Activated naive CD8-positive, alpha-beta T cell treated with anti-CD3 and anti-CD28 coated beads for 36 hours (primary cell): ENCODE measurements around the gene OTUB1. TPM values are rescaled to one million over a fixed set of nuclear protein-coding genes. Genes with fewer than 3 reads are reported as not detected.
A peak's percentile ranks its signal among the peaks of the same experiment; 100 is the strongest.
"Not testable (repeated sequence)": the region's sequence is repeated elsewhere in the genome, so short reads cannot be mapped to it uniquely, and the experiment has no call there.

Experiments
- DNase-seq: peaks from one replicate; pipeline ENCODE4 v3.0.0; 2021
- H3K27ac Mint-ChIP-seq: one replicate; pipeline ENCODE4 v1.8.0; 2022; ENCODE audit warnings: mild to moderate bottlenecking, moderate library complexity, mixed read lengths
- H3K27me3 Mint-ChIP-seq: one replicate; pipeline ENCODE4 v1.8.0; 2022; ENCODE audit warnings: mild to moderate bottlenecking, mixed read lengths
- H3K36me3 Mint-ChIP-seq: one replicate; pipeline ENCODE4 v1.8.0; 2021; ENCODE audit warnings: mild to moderate bottlenecking, mixed read lengths
- H3K4me1 Mint-ChIP-seq: one replicate; pipeline ENCODE4 v1.8.0; 2021; ENCODE audit warnings: mixed read lengths
- H3K4me3 Mint-ChIP-seq: one replicate; pipeline ENCODE4 v1.8.0; 2022; ENCODE audit warnings: mild to moderate bottlenecking, moderate library complexity, mixed read lengths
- H3K9me3 Mint-ChIP-seq: one replicate; pipeline ENCODE4 v1.8.0; 2022; ENCODE audit warnings: mixed read lengths
- total RNA-seq, 2 experiments: library from RNA; stranded (reverse); gene quantifications; one replicate each; pipeline ENCODE4 v1.2.3, GENCODE V29; 2021

OTUB1 gene
- total RNA-seq, 2 experiments from 2014 or later: 70.5 to 72.0 TPM

- Mint-ChIP-seq H3K9me3 (no peaks in the 10 kb centered on the region), H3K4me3 (no peak overlapping the region), H3K4me1 (peaks cover 5% of the 10 kb centered on the region), H3K27ac (no peak overlapping the region), H3K27me3 (peaks cover 48% of the 10 kb centered on the region), H3K36me3 (no peaks in the 10 kb centered on the region)
- DNase-seq: peak; percentile 22
Measured at GRCh38 chr11:64036087-64037026, 50.1 kb downstream of the OTUB1 start.

- no peak overlapping the region for H3K27ac Mint-ChIP-seq
- no peak for DNase-seq
- no peaks in the 10 kb centered on the region for H3K9me3 Mint-ChIP-seq
- no peaks in the 10 kb centered on the region for H3K36me3 Mint-ChIP-seq
- H3K4me1 Mint-ChIP-seq: peaks cover 5% of the 10 kb centered on the region
- H3K4me3 Mint-ChIP-seq: no peak overlapping the region
- H3K27me3 Mint-ChIP-seq: peaks cover 48% of the 10 kb centered on the region
Measured at GRCh38 chr11:64037027-64037634, 50.9 kb downstream of the OTUB1 start.

- H3K4me1 Mint-ChIP-seq: peaks cover 5% of the 10 kb centered on the region
- H3K36me3 Mint-ChIP-seq: no peaks in the 10 kb centered on the region
- no peak for DNase-seq
- H3K27me3 Mint-ChIP-seq: peaks cover 40% of the 10 kb centered on the region
- no peak overlapping the region for H3K4me3 Mint-ChIP-seq
- H3K9me3 Mint-ChIP-seq: no peaks in the 10 kb centered on the region
- no peak overlapping the region for H3K27ac Mint-ChIP-seq
Measured at GRCh38 chr11:64038500-64038899, 52.3 kb downstream of the OTUB1 start.

GRCh38 chr11:64039012-64039665 is 52.9 kb downstream of the OTUB1 start:
- Mint-ChIP-seq H3K9me3 (no peaks in the 10 kb centered on the region), H3K27me3 (peaks cover 37% of the 10 kb centered on the region), H3K4me3 (no peak overlapping the region), H3K36me3 (no peaks in the 10 kb centered on the region), H3K4me1 (peaks cover 5% of the 10 kb centered on the region), H3K27ac (no peak overlapping the region)
- DNase-seq: no peak

- Mint-ChIP-seq H3K9me3 (no peaks in the 10 kb centered on the region), H3K27ac (no peak overlapping the region), H3K4me1 (no peaks in the 10 kb centered on the region), H3K4me3 (no peak overlapping the region), H3K27me3 (peaks cover 25% of the 10 kb centered on the region), H3K36me3 (no peaks in the 10 kb centered on the region)
- DNase-seq: no peak
Measured at GRCh38 chr11:64040684-64041322, 54.6 kb downstream of the OTUB1 start.

DNA sequence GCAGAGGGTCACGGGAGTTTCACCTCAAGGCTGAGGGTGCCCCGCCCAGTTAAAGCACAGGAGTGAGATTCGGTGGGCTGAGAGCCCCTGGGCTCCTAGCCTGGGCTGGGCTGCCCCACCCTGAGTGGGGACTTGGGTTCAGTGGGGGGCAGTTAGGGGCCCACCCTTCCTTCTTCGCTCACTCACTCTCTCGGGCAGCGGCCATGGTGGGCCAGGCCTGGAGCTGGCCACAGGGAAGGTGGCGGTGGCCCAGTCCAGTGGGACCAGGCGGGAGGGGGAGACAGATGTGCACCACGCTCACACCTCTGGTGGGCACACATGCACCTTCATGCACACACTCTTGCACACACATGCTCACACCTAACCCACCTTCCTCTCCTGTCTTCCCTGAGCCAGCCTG is 55.6 kb downstream of the OTUB1 start:
- no peak for DNase-seq
- Mint-ChIP-seq H3K9me3 (no peaks in the 10 kb centered on the region), H3K4me3 (no peak overlapping the region), H3K36me3 (no peaks in the 10 kb centered on the region), H3K4me1 (no peaks in the 10 kb centered on the region), H3K27ac (no peak overlapping the region), H3K27me3 (peaks cover 23% of the 10 kb centered on the region)

- no peak for DNase-seq
- H3K4me1 Mint-ChIP-seq: no peaks in the 10 kb centered on the region
- H3K27ac Mint-ChIP-seq: no peak overlapping the region
- H3K36me3 Mint-ChIP-seq: no peaks in the 10 kb centered on the region
- no peaks in the 10 kb centered on the region for H3K9me3 Mint-ChIP-seq
- H3K4me3 Mint-ChIP-seq: no peak overlapping the region
- H3K27me3 Mint-ChIP-seq: peaks cover 20% of the 10 kb centered on the region
Measured at GRCh38 chr11:64042301-64042700, 56.1 kb downstream of the OTUB1 start.

DNA sequence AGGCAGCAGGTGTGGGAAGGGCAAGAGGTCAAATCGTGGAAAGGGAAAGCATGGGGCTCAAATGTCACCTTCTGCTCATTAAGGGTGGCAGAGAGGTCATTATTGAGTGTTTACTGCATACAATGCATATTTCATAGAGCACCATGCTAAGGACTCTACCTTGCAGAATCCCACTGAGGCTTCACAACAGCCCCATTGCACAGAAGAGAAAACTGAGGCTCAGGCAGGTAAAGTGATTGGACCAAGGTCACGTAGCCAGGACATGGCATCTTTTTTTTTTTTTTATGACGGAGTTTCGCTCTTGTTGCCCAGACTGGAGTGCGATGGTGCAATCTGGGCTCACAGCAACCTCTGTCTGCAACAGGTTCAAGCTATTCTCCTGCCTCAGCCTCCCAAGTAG is 57.3 kb downstream of the OTUB1 start:
- peaks cover 12% of the 10 kb centered on the region for H3K27me3 Mint-ChIP-seq
- no peaks in the 10 kb centered on the region for H3K4me1 Mint-ChIP-seq
- DNase-seq: no peak
- no peaks in the 10 kb centered on the region for H3K36me3 Mint-ChIP-seq
- H3K4me3 Mint-ChIP-seq: no peak overlapping the region
- H3K9me3 Mint-ChIP-seq: no peaks in the 10 kb centered on the region
- no peak overlapping the region for H3K27ac Mint-ChIP-seq

DNA sequence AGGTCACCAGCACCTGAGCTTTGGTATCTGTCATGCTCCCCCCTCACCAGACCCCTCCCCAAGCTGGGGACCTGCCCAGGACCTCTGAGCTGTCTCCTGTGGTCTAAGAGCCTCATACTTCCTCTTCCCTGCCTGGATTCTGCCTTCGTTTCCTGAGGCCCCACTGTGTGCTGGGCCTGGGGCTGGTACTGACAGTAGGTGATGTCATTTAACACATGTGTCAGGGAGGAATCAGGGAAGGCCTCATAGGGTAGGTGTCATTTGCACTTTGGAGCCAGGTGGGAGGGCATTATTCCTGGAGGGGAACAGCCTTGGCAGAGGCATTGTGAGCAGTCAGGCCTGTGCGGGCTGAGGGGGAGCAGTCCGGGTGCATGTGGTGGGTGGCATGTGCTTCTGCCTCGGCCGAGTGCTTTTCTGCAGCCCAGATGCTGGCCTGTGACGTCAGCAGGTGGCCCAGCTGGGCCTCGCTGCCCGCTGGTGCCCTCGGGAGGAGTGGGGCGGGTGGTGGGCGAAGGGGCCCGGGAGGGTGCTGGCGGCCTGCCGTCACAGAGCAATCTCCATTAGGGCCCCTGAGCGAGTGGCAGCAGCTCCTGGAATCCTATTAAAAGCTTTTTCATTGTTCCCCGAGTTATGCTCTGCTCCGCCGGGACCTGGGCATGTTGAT is 58.6 kb downstream of the OTUB1 start:
- no peaks in the 10 kb centered on the region for H3K9me3 Mint-ChIP-seq
- no peak for DNase-seq
- H3K27me3 Mint-ChIP-seq: peaks cover 11% of the 10 kb centered on the region
- H3K36me3 Mint-ChIP-seq: no peaks in the 10 kb centered on the region
- no peak overlapping the region for H3K27ac Mint-ChIP-seq
- H3K4me3 Mint-ChIP-seq: no peak overlapping the region
- no peaks in the 10 kb centered on the region for H3K4me1 Mint-ChIP-seq

DNA sequence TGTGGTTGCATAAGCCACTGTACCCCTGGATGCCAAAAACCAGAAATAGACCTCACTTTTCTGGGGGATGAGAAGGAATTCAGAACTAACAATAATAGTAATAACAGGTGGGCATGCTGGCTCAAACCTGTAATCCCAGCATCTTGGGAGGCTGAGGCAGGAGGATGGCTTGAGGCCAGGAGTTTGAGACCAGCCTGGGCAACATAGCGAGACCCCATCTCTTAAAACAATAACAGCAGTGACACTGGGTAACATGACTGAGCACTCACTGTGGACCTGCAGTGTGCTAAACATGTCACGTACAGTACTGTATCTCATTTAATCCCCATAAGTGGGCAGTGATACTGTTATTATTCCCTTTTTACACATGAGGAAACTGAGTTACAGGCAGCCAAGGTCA is 59.5 kb downstream of the OTUB1 start:
- Mint-ChIP-seq H3K27me3 (peaks cover 2% of the 10 kb centered on the region), H3K36me3 (no peaks in the 10 kb centered on the region), H3K4me3 (no peak overlapping the region), H3K4me1 (no peaks in the 10 kb centered on the region), H3K27ac (no peak overlapping the region), H3K9me3 (no peaks in the 10 kb centered on the region)
- DNase-seq: no peak

DNA sequence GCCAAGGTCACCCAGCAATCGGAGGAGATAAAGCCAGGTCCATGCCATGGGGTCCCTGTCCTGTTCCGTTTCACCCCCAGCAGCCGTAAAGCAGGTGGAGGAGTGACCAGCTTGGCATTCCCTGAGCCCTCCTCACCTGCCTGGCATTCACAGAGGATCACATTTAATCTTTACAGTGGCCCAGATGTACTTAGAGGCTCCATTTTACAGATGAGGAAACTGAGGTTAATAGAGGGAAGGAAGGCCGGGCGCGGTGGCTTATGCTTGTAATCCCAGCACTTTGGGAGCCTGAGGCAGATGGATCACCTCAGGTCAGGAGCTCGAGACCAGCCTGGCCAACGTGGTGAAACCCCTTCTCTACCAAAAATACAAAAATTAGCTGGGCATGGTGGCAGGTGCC is 61.1 kb downstream of the OTUB1 start:
- not testable (repeated sequence) for H3K9me3 Mint-ChIP-seq, H3K27ac Mint-ChIP-seq, H3K36me3 Mint-ChIP-seq, H3K4me3 Mint-ChIP-seq, H3K27me3 Mint-ChIP-seq, H3K4me1 Mint-ChIP-seq, DNase-seq

Other genes starting within 250 kb of the OTUB1 start
- 1 to 10 TPM; 4.7 to 6.2 TPM for gene ZFTA, start 217.7 kb upstream of the OTUB1 start, total RNA-seq
- 10 to 100 TPM; 29.3 to 29.5 TPM for gene SPINDOC, start 173.0 kb upstream of the OTUB1 start, total RNA-seq
- gene MARK2, start 147.3 kb upstream of the OTUB1 start, total RNA-seq: 10 to 100 TPM; 27.7 to 29.0 TPM
- under 1 TPM; 0.58 to 0.82 TPM for gene RCOR2, start 69.3 kb upstream of the OTUB1 start, total RNA-seq
- gene NAA40, start 47.4 kb upstream of the OTUB1 start, total RNA-seq: 10 to 100 TPM; 18.3 to 21.6 TPM
- 100 to 1,000 TPM; 450 to 466 TPM for gene COX8A, start 11.8 kb upstream of the OTUB1 start, total RNA-seq
- not detected for gene FLRT1, start 49.5 kb downstream of the OTUB1 start, total RNA-seq
- 10 to 100 TPM; 27.6 to 29.6 TPM for gene MACROD1, start 179.7 kb downstream of the OTUB1 start, total RNA-seq
- 100 to 1,000 TPM; 373 to 379 TPM for gene STIP1, start 199.7 kb downstream of the OTUB1 start, total RNA-seq
- 100 to 1,000 TPM; 217 to 235 TPM for gene FERMT3, start 220.3 kb downstream of the OTUB1 start, total RNA-seq
- gene TRPT1, start 239.7 kb downstream of the OTUB1 start, total RNA-seq: 10 to 100 TPM; 24.1 to 24.4 TPM
- 10 to 100 TPM; 58.4 to 69.6 TPM for gene NUDT22, start 239.8 kb downstream of the OTUB1 start, total RNA-seq
- gene DNAJC4, start 244.1 kb downstream of the OTUB1 start, total RNA-seq: 10 to 100 TPM; 16.5 to 17.7 TPM
- 10 to 100 TPM; 84.7 to 85.8 TPM for gene VEGFB, start 248.1 kb downstream of the OTUB1 start, total RNA-seq